Measurements from ENCODE around the gene ICA1.

ICA1 gene

GRCh38 chr7:8134089-8134733 is 127.8 kb downstream of the ICA1 start:
- DNase-seq (ENCODE audit: low read depth), result no peak
- no peak overlapping the region for H3K4me3 ChIP-seq (ENCODE audit: low read length)
- TF ChIP-seq, protein P1, sequence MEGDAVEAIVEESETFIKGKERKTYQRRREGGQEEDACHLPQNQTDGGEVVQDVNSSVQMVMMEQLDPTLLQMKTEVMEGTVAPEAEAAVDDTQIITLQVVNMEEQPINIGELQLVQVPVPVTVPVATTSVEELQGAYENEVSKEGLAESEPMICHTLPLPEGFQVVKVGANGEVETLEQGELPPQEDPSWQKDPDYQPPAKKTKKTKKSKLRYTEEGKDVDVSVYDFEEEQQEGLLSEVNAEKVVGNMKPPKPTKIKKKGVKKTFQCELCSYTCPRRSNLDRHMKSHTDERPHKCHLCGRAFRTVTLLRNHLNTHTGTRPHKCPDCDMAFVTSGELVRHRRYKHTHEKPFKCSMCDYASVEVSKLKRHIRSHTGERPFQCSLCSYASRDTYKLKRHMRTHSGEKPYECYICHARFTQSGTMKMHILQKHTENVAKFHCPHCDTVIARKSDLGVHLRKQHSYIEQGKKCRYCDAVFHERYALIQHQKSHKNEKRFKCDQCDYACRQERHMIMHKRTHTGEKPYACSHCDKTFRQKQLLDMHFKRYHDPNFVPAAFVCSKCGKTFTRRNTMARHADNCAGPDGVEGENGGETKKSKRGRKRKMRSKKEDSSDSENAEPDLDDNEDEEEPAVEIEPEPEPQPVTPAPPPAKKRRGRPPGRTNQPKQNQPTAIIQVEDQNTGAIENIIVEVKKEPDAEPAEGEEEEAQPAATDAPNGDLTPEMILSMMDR (conservative IDR thresholded peaks at IDR 0.05; ENCODE audit: low read length), result no peak

DNA sequence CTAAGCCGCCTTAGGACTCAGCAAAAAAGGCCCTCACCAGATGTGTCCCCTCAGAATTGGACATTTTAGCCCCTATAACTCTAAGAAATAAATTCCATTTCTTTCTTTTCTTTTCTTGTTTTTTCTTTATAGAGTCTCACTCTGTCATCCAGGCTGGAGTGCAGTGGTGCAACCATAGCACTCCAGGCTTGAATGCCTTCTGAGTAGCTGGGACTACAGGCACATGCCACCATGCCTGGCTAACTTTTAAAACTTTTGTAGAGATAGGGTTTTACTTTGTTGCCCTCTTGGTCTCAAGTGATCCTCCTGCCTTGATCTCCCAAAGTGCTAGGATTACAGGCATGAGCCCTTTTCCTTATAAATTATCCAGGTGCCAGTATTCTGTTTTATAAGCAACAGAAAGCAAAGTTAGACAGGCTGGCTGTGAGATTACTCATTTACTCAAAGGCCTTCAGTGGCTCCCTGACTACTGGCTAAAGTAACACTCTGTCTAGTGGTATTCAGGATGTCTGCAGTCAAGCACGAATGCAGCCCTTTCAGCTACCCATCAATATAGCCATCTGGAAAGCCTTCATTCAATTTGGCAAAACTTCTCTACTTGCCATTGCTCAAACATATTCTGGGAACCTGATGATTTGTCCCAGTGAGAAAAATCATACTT is 128.6 kb downstream of the ICA1 start:
- H3K4me3 ChIP-seq (ENCODE audit: low read length), result no peak overlapping the region
- TF ChIP-seq, protein P1 (conservative IDR thresholded peaks at IDR 0.05; ENCODE audit: low read length), result no peak
- no peak for DNase-seq (ENCODE audit: low read depth)

GRCh38 chr7:8131694-8132605 is 130.0 kb downstream of the ICA1 start:
- H3K4me3 ChIP-seq (ENCODE audit: low read length), result no peak overlapping the region
- no peak for DNase-seq (ENCODE audit: low read depth)
- TF ChIP-seq, protein P1 (conservative IDR thresholded peaks at IDR 0.05; ENCODE audit: low read length), result no peak

DNA sequence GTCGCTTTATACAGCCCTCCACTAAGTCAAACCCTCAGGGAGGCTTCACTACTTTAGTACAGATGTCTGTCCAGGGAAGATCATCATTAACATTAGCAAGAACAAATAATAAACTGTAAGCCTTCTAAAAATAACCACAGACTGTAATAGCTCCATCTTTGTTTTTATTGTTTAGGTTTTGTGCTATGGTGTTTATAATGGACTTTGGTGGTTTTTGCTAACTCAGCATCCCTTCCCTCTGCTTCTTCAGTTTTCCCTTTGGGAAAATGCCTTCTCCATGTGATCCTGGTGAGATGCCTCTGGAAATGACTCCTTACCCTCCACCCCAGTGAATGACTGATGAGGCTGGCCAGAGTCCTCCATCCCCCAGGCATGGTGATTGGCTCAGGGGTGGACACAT is 131.3 kb downstream of the ICA1 start:
- DNase-seq (ENCODE audit: low read depth), result no peak
- TF ChIP-seq, protein P1 (conservative IDR thresholded peaks at IDR 0.05; ENCODE audit: low read length), result no peak
- H3K4me3 ChIP-seq (ENCODE audit: low read length), result no peak overlapping the region

GRCh38 chr7:8129318-8129659 is 132.7 kb downstream of the ICA1 start:
- DNase-seq (ENCODE audit: low read depth), result no peak
- H3K4me3 ChIP-seq (ENCODE audit: low read length), result no peak overlapping the region
- TF ChIP-seq, protein P1 (conservative IDR thresholded peaks at IDR 0.05; ENCODE audit: low read length), result no peak

- no peak overlapping the region for H3K4me3 ChIP-seq (ENCODE audit: low read length)
- DNase-seq (ENCODE audit: low read depth), result no peak
- TF ChIP-seq, protein P1 (conservative IDR thresholded peaks at IDR 0.05; ENCODE audit: low read length), result no peak
Observed at GRCh38 chr7:8128449-8129317, 133.3 kb downstream of the ICA1 start.
